C1 segment of cervical spinal cord (tissue), 14 donors: ENCODE results near the gene CAPN15.

Experiments used
- DNase-seq, 14 donors: peaks; one replicate each; lab custom pipeline; 2025; lab: John Stamatoyannopoulos, UW

CAPN15 gene

DNA sequence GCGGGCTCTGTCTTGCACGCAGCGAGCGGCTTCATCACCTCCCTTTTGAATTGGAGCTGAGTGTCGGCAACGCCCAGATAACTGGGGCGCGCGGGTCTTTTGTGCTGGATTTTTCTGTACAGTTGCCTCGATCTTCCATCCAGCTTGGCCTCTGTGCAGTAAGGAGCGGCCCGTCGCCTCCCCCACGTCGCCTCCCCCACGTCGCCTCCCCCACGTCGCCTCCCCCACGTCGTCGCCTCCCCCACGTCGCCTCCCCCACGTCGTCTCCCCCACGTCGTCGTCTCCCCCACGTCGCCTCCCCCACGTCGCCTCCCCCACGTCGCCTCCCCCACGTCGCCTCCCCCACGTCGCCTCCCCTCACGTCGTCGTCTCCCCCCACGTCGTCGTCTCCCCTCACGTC lies 17.0 kb downstream of the CAPN15 start:
- DNase-seq: no peak

DNA sequence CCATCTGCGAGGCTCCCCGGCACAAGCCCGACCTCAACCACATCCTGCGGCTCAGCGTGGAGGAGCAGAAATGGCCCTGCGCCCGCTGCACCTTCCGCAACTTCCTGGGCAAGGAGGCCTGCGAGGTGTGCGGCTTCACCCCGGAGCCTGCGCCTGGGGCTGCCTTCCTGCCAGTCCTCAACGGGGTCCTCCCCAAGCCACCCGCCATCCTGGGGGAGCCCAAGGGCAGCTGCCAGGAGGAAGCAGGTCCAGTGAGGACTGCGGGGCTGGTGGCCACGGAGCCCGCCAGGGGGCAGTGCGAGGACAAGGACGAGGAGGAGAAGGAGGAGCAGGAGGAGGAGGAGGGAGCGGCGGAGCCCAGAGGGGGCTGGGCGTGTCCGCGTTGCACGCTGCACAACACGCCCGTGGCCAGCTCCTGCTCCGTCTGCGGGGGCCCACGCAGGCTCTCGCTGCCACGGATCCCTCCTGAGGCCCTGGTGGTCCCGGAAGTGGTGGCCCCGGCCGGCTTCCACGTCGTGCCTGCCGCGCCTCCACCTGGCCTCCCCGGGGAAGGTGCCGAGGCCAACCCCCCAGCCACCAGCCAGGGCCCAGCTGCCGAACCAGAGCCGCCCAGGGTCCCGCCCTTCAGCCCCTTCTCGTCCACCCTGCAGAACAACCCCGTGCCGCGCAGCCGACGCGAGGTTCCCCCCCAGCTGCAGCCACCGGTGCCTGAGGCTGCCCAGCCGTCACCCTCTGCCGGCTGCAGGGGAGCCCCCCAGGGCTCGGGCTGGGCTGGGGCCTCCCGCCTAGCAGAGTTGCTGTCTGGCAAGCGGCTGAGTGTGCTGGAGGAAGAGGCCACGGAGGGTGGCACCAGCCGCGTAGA lies 19.6 kb downstream of the CAPN15 start:
- DNase-seq: peak in 6 of 14 donors; percentile 0 to 91 (median 27)

DNA sequence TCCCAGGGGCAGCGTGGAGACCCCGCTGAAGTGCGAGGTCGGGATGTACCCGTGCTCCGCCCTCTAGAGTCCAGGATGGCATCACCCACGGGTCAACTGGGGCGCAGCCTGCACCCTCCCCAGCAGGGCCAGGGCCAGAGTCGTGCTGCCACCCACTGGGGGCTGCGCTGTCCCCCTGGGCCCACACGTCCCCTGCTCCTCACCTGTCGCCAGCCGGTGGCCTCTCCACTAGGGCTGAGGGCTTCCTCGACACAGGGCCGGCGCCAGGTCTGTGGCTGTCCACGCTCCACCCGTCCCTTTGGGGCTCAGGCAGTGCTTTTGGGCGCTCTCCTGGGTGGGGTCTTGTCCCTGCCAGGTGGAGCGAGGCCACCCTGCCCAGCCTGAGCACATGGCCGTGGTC lies 21.1 kb downstream of the CAPN15 start:
- DNase-seq: no peak

DNA sequence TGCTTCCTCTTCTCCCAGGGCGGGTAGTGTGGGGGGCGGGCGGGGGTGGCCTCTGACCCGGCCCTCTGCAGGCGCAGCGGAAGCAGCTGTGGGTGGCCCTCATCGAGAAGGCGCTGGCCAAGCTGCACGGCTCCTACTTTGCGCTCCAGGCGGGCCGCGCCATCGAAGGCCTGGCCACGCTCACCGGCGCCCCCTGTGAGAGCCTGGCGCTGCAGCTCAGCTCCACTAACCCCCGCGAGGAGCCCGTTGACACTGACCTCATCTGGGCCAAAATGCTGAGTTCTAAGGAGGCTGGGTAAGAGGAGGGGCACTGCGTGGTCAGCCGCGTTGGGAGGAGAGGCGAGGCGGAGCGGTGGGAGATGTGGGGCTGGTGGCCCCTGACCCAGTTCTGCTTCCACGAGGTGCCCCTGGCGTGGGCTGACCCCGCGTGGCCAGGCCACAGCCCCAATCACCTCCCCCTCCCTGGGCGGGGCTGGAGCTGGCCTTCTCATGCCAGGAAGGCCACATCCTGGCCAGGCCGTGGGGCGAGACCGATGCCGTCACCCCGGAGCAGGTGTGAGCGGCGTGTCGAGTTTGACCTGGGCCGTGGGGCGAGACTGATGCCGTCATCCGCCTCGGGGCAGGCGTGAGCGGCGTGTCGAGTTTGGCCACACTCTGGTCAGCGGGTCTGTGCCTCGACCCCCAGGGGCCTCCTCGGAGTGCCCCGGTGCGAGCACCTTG lies 22.2 kb downstream of the CAPN15 start:
- DNase-seq: no peak

DNA sequence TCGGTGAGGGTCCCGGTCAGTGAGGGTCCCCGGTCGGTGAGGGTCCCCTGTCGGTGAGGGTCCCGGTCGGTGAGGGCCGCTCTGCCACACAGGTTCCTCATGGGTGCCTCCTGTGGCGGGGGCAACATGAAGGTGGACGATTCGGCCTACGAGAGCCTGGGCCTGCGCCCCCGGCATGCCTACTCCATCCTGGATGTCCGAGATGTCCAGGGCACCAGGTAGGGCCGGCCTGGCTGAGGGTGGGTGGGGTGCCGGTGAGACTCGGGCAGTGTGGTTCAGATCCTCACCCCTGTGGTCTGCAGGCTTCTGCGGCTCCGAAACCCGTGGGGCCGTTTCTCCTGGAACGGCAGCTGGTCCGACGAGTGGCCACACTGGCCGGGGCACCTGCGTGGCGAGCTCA lies 23.7 kb downstream of the CAPN15 start:
- no peak for DNase-seq

DNA sequence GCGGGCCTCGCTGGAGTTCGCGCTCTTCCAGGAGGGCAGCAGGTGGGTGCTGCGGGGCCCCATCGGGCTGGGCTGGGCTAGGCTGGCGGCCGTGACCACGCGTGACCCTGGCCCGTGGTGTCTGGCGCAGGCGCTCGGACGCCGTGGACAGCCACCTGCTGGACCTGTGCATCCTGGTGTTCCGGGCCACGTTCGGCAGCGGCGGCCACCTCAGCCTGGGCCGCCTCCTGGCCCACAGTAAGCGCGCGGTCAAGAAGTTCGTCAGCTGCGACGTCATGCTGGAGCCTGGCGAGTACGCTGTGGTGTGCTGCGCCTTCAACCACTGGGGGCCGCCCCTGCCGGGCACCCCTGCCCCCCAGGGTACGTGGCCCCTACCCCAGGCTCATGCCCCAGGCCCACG lies 24.7 kb downstream of the CAPN15 start:
- no peak for DNase-seq

DNA sequence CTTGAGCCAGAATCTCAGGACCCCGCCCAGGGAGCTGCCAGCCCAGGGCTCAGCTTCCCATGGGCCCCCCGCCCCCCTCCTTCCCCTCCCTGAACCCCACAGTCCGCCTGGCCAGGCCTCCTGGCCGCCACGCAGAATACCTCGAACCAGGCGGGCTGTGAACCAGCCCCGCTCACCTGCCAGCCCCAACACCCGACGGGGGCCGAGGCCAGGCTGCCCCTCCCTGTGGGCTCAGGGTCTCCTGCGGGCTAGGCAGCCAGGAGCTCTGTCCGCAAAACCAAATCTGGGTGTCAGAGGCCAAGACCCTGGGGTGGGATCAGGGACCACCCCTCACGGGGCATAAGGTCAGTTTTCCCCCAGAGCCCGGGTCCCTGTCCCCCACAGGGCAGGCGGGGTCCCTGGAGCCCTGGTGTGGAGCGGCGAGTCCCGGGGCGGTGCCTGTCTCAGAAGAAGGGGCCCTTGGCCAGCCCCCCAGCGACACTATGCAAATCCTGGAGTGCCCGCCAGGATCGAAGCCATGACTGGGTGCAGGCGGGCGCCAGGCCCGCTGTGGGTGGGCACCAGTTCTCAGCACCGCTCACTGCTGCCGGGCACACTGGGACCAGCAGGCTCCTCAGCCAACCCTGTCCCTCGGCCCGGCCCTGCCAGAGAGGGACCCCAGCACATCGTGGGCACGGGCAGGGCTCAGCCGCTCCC lies 26.2 kb downstream of the CAPN15 start:
- no peak for DNase-seq

DNA sequence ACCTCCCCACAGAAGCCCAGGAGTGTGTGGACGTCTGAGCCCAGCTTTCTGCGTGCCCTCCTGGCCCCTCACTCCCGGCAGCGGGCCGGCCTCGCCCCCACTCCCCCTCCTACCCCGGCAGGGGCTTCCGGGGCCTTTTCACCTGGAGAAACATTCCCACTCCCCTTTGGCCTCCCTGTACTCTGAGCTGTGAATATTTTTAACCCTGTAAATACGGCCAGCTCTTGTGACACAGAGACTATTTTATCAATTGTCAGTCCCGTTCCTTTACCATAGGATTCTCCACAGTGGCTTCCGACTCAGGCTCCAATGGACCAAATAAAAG lies 26.7 kb downstream of the CAPN15 start:
- DNase-seq: no peak

DNA sequence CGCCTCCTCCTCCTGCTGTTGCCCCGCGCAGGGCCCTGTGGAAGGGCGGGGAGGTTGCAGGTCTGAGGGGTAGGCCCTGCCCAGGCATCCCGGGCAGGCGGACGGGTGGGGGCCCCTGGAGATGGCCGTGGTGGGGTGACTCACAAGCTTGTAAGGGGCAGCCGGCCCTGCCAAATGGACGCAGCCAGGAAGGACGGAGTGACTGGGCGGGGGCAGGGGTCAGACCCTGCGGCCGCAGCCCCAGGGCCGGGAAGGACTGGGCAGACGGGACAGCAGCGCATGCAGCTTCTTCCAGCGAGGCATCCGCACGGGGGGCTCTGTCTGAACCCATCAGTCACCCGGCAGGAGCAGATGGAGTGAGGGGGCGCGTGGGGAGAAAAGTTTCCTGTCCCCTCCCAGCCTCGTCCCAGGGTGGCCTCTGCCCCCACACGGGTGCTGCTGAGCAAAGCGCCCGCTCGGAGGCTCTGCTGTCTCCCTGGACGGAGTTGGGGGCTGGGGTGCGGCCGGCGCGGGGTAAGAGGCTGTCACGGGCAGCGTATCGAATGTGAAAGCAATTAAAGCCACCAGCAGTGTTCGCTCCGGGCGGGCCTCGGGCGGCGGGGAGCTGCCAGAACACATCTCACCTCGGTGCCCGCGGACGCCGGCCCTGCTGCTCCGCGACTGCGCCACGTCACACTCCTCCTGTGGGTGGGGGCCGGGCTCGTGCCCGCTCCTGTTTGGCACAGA lies 27.3 kb downstream of the CAPN15 start:
- peak in 1 of 14 donors; percentile 38 for DNase-seq

DNA sequence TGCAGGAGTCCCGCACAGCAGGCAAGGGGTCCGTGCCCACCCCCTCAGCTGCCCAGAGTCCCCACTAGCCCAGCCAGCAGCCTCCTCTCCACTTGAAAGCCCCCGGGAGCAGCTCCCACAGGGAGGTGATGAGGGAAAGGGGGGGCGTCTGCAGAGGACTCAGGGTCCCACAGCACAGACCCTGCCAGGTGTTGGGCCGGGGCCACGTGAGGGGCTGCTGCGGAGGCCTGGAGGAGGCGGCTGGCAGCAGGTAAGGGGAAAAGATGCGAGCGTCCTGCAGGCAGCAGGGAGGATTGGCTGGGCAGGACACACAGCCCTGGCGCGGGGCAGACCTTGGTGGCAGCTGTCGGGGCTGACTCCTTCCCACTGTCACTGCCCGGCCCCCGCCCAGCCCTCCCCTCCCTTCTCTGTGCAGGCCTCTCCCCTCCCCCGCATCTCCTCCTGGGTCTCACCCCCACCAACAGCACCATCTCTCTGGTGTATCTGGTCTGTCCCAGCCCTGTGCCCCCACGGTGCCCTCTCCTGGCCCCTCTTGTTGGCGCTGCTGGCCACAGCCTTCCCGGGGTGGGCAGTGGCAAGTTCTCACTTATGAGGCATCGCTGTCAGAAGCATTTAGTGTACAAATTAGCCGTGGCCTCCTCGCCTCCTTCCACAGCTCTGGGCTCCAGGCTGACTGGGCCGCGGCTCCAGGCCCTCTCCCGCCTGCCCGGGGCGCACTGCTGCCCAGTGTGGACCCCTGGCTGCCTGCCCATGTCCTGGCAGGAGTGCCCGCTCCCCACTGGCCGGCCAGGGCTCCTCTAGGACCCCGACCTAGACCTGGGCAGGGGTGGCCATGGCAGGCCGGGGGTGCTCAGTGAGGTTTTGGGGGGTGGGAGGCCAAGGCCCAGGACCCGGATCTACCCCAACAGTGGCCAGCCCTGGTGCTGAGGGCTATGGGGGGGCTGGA lies 28.3 kb downstream of the CAPN15 start:
- DNase-seq: peak in 1 of 14 donors; percentile 60

DNA sequence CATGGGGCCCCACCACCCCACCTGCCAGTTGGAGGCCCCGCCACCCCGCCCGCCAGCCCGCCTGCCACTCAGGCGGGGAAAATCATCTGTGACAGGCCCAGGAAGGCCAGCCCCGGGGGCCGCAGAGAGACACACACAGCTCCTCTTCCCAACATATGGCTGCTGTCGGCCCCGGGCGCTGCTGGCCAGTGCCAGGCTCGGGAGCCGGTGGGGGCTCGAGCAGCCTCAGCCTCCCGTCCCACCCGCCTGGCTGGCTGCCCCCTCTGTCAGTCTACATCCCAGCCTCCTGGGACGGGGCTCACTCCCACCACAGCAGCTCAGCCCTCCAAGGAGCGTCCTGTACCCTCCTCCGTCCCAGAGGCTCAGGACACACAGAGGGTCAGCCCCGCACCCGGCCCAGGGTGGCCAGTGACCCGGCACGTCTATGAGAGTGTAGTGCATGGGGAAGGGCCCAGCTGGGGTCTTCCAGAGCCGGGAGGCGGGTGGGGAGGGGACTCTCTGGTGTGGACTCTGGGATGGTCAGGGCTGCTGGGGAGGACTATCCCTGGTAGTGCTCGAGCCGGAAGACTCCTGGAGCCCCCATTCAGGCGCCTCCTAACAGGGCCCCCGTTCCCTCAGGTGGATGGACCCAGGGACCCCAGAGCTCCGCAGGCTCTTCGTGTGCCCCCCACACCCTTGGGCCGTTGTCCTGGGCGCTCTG lies 29.1 kb downstream of the CAPN15 start:
- peak in 1 of 14 donors; percentile 55 for DNase-seq

DNA sequence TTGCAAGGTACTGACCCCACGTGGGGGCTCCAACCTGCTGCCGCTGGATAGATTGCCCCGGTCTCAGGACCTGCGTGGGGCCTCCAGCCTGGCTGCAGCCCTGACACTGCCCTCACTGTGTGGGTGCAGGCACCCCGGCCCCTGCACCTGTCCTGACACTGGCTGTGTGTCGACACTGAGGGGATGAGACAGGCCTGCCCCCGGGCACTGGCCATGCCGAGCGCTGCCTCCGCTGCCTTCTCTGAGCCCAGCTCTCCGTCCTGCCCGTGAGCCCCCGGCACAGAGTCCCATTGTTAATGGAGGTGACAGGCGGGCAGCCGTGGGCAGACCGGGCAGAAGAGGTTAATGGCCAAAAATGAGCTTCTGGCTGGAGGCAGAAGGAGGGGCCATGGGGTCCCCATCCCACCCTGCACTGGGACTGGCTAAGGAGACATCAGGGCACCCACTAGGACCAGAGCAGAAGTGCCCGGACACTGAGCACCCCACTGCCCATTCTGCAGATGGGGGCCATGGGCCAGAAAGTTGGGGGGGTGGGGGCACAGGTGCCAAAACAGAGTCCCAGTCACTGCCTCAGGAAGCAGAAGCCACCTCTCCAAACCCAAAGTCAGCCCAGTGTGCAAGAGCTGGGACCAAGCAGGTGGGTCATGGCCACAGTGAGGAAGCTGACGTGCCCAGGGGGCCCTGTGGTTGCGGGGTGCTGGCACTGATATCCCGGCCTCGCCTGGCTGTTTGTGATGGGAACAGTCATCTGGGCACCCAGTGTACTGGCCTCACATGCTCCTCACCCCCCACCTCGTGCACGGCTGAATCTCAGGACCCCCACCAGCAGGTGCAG lies 30.2 kb downstream of the CAPN15 start:
- DNase-seq: no peak

DNA sequence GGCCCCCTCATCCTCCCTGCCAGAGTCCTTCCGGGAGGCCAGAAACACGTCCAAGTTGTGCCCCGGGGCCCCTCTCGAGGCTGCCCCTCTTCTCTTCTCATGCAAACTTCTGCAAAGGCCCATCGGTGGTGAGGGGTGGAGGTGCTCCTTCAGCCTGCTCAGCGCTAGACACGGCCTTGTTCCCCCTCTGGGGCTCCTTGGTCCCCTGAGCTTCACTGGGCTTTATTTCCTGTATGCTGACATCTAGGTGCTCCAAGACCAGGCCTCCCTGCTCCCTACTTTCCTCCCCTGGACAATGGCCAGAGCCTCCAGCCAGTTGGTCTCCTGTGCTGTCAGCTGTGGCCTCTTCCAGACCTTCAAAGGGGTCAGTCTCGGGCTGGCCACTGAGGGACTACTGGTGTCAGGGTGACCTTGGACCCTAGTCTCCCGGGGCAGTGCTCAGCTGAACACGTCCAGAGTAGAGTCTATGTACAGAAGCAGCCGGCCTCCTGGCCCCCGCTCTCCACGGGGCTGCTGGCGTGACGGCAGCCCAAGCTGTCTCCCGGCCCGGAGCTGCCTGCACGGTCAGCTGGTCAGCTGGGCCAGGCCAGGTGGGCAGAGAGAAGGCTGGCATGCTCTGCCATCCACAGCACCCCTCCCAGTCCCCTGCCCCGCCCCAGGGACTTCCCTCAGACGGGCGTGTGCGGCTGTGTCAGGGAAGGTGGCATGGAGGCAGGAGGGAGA lies 30.9 kb downstream of the CAPN15 start:
- DNase-seq: peak in 2 of 14 donors; percentile 28 to 94

DNA sequence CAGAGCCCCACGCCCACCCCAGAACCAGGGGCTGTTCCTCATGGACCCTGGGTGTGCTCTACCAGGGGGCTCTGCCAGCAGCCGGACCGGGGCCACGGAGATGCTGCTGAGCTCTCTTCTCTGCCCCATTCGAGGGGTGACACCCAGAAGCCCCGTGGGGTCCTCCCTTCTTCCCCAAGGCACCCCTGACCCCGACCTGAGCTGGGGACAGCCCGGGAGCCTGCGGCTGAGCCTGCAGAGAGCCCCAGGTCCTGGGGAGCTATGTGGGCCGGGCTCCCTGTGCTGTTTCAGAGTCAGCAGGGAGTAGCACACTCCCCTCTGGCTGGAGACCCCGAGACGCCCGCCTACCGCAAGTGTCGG lies 31.5 kb downstream of the CAPN15 start:
- no peak for DNase-seq

DNA sequence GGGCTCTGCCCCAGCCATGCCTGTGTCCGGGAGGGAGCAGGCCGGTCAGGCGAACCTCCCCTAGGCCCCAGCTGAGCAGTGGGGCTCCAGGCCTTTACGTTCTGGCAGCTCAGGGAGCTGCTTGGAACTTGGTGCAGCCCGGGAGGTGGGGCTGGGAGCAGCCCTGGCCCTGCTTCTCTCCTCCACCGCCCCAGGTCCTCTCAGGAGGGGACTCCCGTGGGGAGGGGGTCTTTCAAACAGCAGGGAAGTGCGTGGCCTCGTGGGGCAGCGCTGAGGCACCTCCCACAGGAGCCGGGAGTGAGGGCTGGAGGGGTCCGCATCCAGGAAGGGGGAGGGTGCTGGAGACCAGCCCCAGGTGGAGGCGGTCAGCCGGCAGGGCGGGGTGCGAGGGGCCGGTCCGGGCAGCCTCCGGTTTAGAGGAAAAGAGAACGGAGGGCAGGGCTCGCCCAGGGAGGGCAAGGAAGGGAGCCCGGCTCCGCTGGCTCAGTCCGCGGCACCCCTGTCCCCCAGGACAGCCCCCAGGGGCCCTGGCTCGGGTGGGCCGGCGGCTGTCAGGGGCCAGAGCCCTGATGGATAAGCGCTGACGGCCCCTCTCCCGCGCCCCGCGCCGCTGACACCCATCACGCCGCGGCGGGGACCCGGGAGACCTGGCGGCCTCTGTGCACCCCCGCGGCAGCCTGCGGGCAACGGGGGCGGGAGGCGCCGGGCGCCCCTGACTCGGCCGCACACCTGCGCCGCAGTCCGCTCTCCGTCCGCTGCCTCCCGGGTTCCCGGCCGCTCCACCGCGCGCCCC lies 32.1 kb downstream of the CAPN15 start:
- DNase-seq: peak in 1 of 14 donors; percentile 52

DNA sequence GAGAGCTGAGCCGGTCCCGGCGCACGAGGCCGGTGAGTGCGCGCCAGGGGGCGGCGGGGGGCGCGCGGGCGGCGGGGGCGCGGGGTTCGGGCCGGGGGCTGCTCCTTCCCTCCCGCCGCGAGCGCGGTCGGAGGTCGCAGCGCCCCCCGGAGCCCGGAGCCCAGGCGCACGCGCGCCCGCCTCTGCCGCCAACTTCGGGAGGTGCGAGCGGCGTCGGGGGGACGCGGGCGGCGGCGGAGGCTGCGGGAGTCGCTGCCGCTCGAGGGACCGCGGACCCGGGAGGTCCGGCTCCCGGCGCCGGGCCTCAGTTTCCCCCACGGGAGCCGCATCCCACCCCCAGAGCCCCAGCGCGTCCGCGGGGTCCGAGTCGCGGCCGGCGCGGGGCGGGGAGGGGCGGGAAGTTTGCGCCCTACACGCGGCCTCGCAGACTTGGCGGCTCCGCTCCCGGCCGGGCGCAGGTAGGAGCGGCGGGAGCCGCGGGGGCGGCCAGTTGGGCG lies 32.7 kb downstream of the CAPN15 start, which contains the start of gene PRR35:
Gene PRR35 (plus strand): TSS at position 191 of the 497 bp plus-strand sequence. CDS start 2,901 bp downstream, outside the sequence.
- no peak for DNase-seq

DNA sequence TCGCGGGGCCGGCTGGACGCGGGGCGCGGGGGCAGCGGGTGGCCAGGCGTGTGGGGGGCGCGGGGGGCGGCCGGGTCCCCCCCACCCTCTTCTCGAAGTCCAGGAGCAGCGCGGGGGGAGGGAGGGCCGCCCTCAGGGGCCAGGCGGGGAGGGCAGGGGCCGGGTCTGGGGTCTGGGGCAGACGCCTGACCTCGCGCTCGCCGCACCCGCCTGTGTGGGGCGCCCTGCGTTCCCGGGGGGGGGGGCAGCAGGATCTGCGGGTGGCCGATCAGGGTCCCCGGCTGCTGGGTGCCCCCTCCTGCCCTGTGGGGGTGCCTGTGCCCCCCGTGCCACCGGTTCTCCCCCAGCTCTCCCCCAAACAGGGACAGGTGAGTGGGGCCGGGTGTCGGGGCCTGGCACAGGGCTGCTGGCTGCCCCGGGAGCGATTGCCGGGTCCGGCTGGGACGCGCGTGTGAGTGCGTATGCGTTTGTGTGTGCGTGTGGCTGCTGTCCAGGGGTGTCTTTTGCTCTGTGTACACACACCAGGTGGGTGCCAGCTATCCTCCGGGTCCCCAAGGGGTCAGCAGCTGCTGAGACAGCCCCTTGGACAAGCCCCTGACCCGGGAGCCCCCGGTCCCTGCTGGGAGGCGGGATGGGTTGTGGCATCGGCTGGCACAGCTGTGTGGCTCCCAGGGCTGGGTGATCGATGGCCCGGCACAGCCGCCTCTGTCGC lies 33.3 kb downstream of the CAPN15 start:
- DNase-seq: no peak
